IMR-90 (cell line): ENCODE measurements around the gene TRAF3IP1. TPM values are rescaled to one million over a fixed set of nuclear protein-coding genes. Genes with fewer than 3 reads are reported as not detected.

Experiments
- ELK1 ChIP-seq: fragments of 150-350 bp; IDR thresholded peaks from 2 replicates; pipeline ENCODE4 v1.6.1; 2016; ENCODE audit warnings: low read depth, mild to moderate bottlenecking, low read length, moderate library complexity, borderline replicate concordance
- MAFK ChIP-seq: IDR thresholded peaks from 2 replicates; pipeline ENCODE4 v1.6.1; 2012; ENCODE audit warnings: low read depth, low read length, improper control_type of control experiment
- polyA plus RNA-seq, 3 experiments: library from polyadenylated mRNA; depleted of rRNA; stranded (reverse); fragments of >200 nt; gene quantifications; 2 replicates each; pipeline ENCODE4 v1.2.3, GENCODE V29; 2012; ENCODE audit warnings: low replicate concordance in 1 of 3
- total RNA-seq: library from RNA; depleted of rRNA; stranded (reverse); fragments of >200 nt; gene quantifications from 2 replicates; pipeline ENCODE4 v1.2.3, GENCODE V29; 2012

The TRAF3IP1 gene
- total and polyA plus RNA-seq, 2 of the 4 experiments (the other 2 are of a cell fraction) = 5.9 to 8.3 TPM

- TF ChIP-seq MAFK (no peak), ELK1 (no peak)
These were observed 32.3 kb upstream of the TRAF3IP1 start, which contains the start of gene PER2 (continued) for GRCh38 chr2:238287737-238288649.
